Esophagus squamous epithelium (tissue), 5 donors: ENCODE data around the gene FOXK2. TPM values are rescaled to one million over a fixed set of nuclear protein-coding genes. Genes with fewer than 3 reads are reported as not detected.
A peak's percentile ranks its signal among the peaks of the same experiment; 100 is the strongest.

Experiments
- DNase-seq: peaks from one replicate; lab custom pipeline; 2025; lab: John Stamatoyannopoulos, UW
- H3K27ac ChIP-seq, 4 donors: fragments of 200-600 bp; sonication (generic); one replicate each; pipeline ENCODE4 v1.5.1; 2016 to 2019; ENCODE audit warnings: mild to moderate bottlenecking in 1 of 4
- H3K27me3 ChIP-seq, 4 donors: fragments of 200-600 bp; sonication (generic); 1 replicate in 3 of 4; 2 replicates in 1 of 4; pipeline versions ENCODE4 v1.5.1 to v1.6.0; 2017 to 2021; ENCODE audit warnings: antibody characterized with exemption in 1 of 4
- H3K36me3 ChIP-seq, 3 donors: fragments of 200-600 bp; sonication (generic); one replicate each; pipeline ENCODE4 v1.5.1; 2016 to 2019
- H3K4me1 ChIP-seq, 3 donors: fragments of 200-600 bp; sonication (generic); one replicate each; pipeline ENCODE4 v1.5.1; 2017 to 2019
- H3K4me3 ChIP-seq, 4 donors: fragments of 200-600 bp; sonication (generic); 1 replicate in 3 of 4; 2 replicates in 1 of 4; pipeline ENCODE4 v1.5.1; 2016 to 2019; ENCODE audit warnings: mild to moderate bottlenecking in 2 of 4, moderate library complexity in 1 of 4
- H3K9me3 ChIP-seq, 3 donors: fragments of 200-600 bp; sonication (generic); one replicate each; pipeline ENCODE4 v1.5.1; 2016 to 2019
- CTCF ChIP-seq, 6 experiments: fragments of 450-650 bp in 4 of 6; fragments of 200-600 bp in 2 of 6; sonication (generic) in 2 of 6; IDR thresholded peaks; one replicate each; pipeline ENCODE4 v1.5.1; 2016 to 2019; ENCODE audit warnings: antibody characterized with exemption in 6 of 6, mild to moderate bottlenecking in 4 of 6, moderate library complexity in 4 of 6
- POLR2A ChIP-seq, 4 donors: fragments of 450-650 bp; IDR thresholded peaks; one replicate each; pipeline ENCODE4 v1.6.1; 2017; ENCODE audit warnings: antibody characterized with exemption in 4 of 4, mild to moderate bottlenecking in 4 of 4, moderate library complexity in 3 of 4
- WGBS, 2 donors: methylation state at CpG; one replicate each; pipeline ENCODE4 v1.1.5; 2018; 5-methylcytosine and 5-hydroxymethylcytosine counted together
- intact Hi-C: fragments of 100-400 bp; cut with DNase I; formaldehyde crosslinking; loops from one replicate; pipeline ENCODE4 v1.15.0; 2022
- total RNA-seq, 4 donors: library from RNA; depleted of rRNA; stranded (reverse); fragments of >200 nt; gene quantifications; one replicate each; pipeline ENCODE4 v1.1.0, GENCODE V29; 2016
- donor health status: DM: yes; HTN: yes; CAD: no.

FOXK2 gene
- total RNA-seq, 4 donors from 2014 or later: 26.3 to 38.2 (median 34.5) TPM

GRCh38 chr17:82587234-82588086 lies 67.9 kb downstream of the FOXK2 start:
- DNase-seq: no peak
- intact Hi-C loops: no loop called here
- Histone ChIP-seq H3K9me3 (no peaks in the 10 kb centered on the region), H3K36me3 (peaks cover 14 to 61% (median 27%) of the 10 kb centered on the region in 3 donors), H3K4me1 (peaks cover 15 to 38% (median 18%) of the 10 kb centered on the region in 3 donors), H3K27ac (no peak overlapping the region), H3K27me3 (no peaks in the 10 kb centered on the region), H3K4me3 (no peak overlapping the region)
- TF ChIP-seq POLR2A (IDR thresholded peaks at IDR 0.05) (no peak), CTCF (IDR thresholded peaks at IDR 0.05) (no peak)
- WGBS, 2 donors: 74 to 77% methylated on average over 19 to 20 of the region's 47 CpGs

- WGBS, 2 donors: 88 to 93% methylated on average over 14 to 15 of the region's 27 CpGs
- intact Hi-C loops: no loop called here
- H3K27me3 ChIP-seq: no peaks in the 10 kb centered on the region
- peaks cover 24 to 48% (median 26%) of the 10 kb centered on the region in 3 donors for H3K4me1 ChIP-seq
- H3K27ac ChIP-seq: peak overlapping the region in 3 of 4 donors; percentile 39 to 98 (median 89)
- H3K4me3 ChIP-seq: no peak overlapping the region
- DNase-seq: no peak
- H3K36me3 ChIP-seq: peaks cover 14 to 50% (median 27%) of the 10 kb centered on the region in 3 donors
- no peak for TF ChIP-seq POLR2A (IDR thresholded peaks at IDR 0.05)
- no peak for TF ChIP-seq CTCF (IDR thresholded peaks at IDR 0.05)
- H3K9me3 ChIP-seq: no peaks in the 10 kb centered on the region
Measured at GRCh38 chr17:82588266-82589175, 69.0 kb downstream of the FOXK2 start.

GRCh38 chr17:82589851-82590180 lies 70.3 kb downstream of the FOXK2 start:
- TF ChIP-seq POLR2A (IDR thresholded peaks at IDR 0.05) (no peak), CTCF (IDR thresholded peaks at IDR 0.05) (no peak)
- intact Hi-C loops: loop anchor here (10.0 kb wide), 1 partner anchor 165 kb away; the partner anchor contains the start of gene TBCD
- H3K9me3 ChIP-seq: no peaks in the 10 kb centered on the region
- peaks cover 29 to 61% (median 39%) of the 10 kb centered on the region in 3 donors for H3K4me1 ChIP-seq
- peaks cover 14 to 37% (median 19%) of the 10 kb centered on the region in 3 donors for H3K36me3 ChIP-seq
- H3K4me3 ChIP-seq: no peak overlapping the region
- DNase-seq: no peak
- H3K27me3 ChIP-seq: no peaks in the 10 kb centered on the region
- WGBS, 2 donors: 66 to 83% methylated on average over 6 of the region's 6 CpGs
- peak overlapping the region; percentile 44 to 98 (median 68) for H3K27ac ChIP-seq

- intact Hi-C loops: loop anchor here (10.0 kb wide), 1 partner anchor 165 kb away; the partner anchor contains the start of gene TBCD
- no peak for DNase-seq
- no peak overlapping the region for H3K4me3 ChIP-seq
- no peaks in the 10 kb centered on the region for H3K27me3 ChIP-seq
- peaks cover 29 to 65% (median 42%) of the 10 kb centered on the region in 3 donors for H3K4me1 ChIP-seq
- H3K9me3 ChIP-seq: no peaks in the 10 kb centered on the region
- H3K27ac ChIP-seq: peak overlapping the region in 3 of 4 donors; percentile 46 to 98 (median 89)
- 76 to 77% methylated on average over 6 of the region's 6 CpGs for whole genome bisulfite sequencing, 2 donors
- TF ChIP-seq POLR2A (IDR thresholded peaks at IDR 0.05) (no peak), CTCF (IDR thresholded peaks at IDR 0.05) (no peak)
- H3K36me3 ChIP-seq: peaks cover 14 to 36% (median 15%) of the 10 kb centered on the region in 3 donors
Measured at GRCh38 chr17:82590216-82590615, 70.7 kb downstream of the FOXK2 start.
